COR-L47 (cell line): ENCODE measurements around the gene SRC.

Source experiments
- DNase-seq: peaks from one replicate; lab custom pipeline; 2025; lab: John Stamatoyannopoulos, UW

Gene SRC

GRCh38 chr20:37396416-37397075, 50.6 kb downstream of the SRC start:
- no peak for DNase-seq

- DNase-seq = no peak
Observed at GRCh38 chr20:37397076-37397953, 51.4 kb downstream of the SRC start.

GRCh38 chr20:37397954-37398749, 52.2 kb downstream of the SRC start:
- no peak for DNase-seq

GRCh38 chr20:37398750-37399621, 53.0 kb downstream of the SRC start:
- DNase-seq = no peak

DNA sequence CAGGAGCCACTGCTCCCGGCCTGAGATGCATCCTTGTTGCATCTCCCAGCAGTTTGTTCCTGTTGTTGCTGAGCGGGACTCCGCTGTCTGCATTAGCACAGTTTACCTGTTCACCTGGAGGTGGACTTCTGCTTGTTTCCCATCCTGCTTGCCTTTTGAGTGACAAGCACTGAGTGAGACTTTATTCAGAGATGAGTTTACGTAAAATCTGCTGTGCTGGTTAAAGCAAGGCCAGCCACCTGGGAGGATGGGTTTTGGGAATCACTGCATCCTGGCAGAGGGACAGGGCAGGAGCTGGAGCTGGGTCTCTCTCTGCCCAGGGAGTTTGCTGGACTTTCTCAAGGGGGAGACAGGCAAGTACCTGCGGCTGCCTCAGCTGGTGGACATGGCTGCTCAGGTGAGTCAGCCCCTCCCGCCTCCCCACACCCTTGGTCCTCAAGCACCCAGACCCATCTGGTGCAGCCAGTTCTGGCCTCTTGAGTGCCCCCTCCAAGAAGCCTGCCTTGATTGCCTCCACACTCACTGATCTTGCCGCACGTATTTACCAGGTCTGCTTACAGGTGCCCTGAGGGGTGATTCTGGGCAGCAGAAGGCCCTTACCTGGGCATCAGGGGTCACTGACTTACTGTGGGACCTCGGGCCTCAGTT, 55.5 kb downstream of the SRC start:
- DNase-seq = no peak

- no peak for DNase-seq
Observed at GRCh38 chr20:37401930-37402675, 56.2 kb downstream of the SRC start.

DNA sequence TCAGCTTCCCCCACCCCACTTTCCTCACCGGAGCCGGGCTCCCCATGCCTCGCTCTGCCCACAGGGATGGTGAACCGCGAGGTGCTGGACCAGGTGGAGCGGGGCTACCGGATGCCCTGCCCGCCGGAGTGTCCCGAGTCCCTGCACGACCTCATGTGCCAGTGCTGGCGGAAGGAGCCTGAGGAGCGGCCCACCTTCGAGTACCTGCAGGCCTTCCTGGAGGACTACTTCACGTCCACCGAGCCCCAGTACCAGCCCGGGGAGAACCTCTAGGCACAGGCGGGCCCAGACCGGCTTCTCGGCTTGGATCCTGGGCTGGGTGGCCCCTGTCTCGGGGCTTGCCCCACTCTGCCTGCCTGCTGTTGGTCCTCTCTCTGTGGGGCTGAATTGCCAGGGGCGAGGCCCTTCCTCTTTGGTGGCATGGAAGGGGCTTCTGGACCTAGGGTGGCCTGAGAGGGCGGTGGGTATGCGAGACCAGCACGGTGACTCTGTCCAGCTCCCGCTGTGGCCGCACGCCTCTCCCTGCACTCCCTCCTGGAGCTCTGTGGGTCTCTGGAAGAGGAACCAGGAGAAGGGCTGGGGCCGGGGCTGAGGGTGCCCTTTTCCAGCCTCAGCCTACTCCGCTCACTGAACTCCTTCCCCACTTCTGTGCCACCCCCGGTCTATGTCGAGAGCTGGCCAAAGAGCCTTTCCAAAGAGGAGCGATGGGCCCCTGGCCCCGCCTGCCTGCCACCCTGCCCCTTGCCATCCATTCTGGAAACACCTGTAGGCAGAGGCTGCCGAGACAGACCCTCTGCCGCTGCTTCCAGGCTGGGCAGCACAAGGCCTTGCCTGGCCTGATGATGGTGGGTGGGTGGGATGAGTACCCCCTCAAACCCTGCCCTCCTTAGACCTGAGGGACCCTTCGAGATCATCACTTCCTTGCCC, 57.4 kb downstream of the SRC start:
- no peak for DNase-seq

DNA sequence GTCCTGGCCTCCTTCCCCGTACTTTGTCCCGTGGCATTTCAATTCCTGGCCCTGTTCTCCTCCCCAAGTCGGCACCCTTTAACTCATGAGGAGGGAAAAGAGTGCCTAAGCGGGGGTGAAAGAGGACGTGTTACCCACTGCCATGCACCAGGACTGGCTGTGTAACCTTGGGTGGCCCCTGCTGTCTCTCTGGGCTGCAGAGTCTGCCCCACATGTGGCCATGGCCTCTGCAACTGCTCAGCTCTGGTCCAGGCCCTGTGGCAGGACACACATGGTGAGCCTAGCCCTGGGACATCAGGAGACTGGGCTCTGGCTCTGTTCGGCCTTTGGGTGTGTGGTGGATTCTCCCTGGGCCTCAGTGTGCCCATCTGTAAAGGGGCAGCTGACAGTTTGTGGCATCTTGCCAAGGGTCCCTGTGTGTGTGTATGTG, 58.5 kb downstream of the SRC start:
- DNase-seq = no peak

- no peak for DNase-seq
Observed at GRCh38 chr20:37405351-37405897, 59.5 kb downstream of the SRC start.

DNA sequence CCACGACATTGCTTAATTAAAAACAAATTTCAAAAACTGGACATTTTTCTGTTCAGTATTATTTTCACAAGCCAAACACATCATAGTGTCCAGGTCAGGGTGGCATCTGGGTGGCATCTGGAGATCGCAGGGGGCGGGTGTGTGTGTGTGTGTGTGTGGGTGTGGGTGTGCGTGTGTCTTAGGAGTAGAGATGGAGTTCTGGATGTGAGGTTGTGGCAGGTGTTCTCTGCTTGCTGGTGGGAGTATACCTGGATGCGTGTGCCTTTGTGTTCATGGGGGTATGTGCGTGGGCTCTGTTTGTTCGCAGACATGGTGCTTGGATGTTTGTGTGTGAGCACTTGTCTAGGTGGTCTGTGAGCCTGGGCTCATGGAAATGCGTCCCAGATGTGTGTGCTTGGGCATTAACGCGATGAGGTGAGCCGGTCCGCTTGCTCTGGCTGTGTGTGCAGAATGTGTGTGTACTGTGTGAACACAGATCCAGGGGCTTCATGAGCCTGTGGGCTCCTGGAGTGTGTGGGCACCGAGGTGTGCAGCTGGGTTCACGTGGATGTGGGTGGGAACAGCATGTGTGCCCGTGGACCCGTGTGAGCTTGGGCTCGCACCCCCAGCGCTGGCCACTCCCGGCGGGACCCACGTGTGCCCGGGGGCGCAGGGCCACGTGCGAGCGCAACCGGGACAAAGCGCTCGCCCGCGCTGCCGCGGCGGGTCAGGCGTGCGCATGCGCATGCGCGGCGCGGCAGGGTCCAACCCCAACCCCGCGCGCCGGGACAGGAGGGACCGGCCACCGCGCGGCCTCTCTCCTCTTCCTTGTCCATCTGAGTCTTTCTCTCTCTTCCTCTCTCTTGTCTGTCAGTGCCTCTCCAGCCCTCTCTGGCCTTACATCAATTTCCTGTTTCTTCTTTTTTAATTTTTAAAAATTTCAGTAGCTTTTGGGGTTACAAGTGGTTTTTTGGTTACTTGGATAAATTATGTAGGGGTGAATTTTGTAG, 60.4 kb downstream of the SRC start:
- DNase-seq = peak; percentile 64

DNA sequence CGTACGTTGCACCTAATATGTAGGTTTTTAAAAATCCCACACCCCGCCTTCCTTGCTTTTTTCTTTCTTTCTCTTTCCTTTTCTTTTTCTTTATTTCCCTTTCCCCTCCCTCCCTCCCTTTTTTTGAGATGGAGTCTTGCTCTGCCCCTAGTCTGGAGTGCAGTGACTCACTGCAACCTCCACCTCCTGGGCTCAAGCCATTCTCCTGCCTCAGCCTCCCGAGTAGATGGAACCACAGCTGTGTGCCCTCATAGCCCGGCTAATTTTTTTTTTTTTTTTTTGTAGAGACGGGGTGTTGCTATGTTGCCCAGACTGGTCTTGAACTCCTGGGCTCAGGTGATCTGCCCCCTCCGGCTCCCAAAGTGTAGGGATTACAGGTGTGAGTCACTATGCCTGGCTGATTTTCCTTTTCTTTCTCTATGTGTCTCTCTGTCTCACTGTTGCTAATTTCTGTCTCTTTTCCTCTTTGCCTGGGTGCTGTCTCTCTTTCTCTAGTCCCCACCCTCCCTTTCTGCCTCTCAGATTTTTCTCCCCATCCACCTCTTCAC, 61.2 kb downstream of the SRC start:
- no peak for DNase-seq

- DNase-seq = no peak
Observed at GRCh38 chr20:37407573-37408002, 61.6 kb downstream of the SRC start.

- DNase-seq = no peak
Observed at GRCh38 chr20:37408302-37409193, 62.6 kb downstream of the SRC start.

DNA sequence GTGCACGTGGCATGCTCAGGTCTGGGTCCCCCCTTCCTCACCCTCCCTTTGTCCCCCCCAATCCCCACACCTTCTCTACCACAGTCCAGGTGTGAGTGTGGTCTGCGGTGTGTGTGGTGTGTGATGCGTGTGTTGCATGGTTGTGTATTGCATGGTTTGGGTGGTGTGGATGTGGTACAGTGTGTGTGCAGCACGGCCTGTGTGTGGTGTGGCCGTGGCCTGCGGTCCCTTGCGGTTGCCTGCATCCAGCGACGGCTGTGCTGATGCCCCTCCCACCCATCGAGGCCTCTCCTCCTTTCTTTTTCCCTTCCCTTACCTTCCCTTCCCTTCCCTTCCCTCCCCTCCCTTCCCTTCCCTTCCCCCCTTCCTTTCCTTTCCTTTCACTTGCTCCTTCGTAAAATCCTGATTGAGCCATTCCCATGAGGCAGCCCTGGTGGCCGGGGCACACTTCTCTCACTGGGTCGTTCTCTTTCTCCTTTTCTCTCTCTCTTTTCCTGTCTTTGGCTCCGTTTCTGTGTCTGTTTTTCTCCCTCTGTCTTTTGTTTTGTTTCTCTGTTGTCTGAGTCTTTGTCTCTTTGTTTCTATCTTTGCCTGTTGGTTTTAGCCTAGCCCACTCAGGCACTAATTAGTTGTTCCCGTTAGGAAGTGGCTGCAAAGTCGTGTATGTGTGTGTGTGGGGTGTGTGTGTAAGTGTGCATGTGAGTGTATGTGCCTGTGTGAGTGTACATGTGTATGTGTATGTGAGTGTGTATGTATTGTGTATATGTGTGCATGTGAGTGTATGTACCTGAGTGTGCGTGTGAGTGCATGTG, 65.7 kb downstream of the SRC start:
- DNase-seq = no peak

DNA sequence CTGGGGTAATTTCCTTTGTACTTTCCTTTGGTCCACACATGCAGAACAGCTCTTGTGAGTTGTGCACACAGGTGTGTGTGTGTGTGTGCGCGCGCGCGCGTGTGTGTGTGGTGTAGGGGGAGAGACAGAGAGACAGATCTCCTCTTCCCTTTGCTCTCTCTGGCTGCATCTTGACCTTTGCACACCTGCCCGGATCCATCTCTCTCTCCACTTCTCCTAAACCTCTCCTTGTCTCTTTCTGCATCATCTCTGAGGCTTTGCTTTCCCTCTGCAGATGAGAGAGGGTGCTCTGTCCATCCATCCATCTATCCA, 67.0 kb downstream of the SRC start:
- DNase-seq = no peak

- no peak for DNase-seq
Observed at GRCh38 chr20:37413379-37413778, 67.4 kb downstream of the SRC start.
